Ishikawa (cell line): ENCODE measurements around the gene STX5.
A peak's percentile ranks its signal among the peaks of the same experiment; 100 is the strongest.

Source experiments
- CEBPB ChIP-seq: IDR thresholded peaks from 2 replicates; pipeline ENCODE4 v1.6.1; 2012
- CREB1 ChIP-seq: IDR thresholded peaks from 2 replicates; pipeline ENCODE4 v1.6.1; 2012; ENCODE audit warnings: low read depth
- EGR1 ChIP-seq: IDR thresholded peaks from 2 replicates; pipeline ENCODE4 v1.6.1; 2012
- EP300 ChIP-seq: IDR thresholded peaks from 2 replicates; pipeline ENCODE4 v1.6.1; 2012; ENCODE audit warnings: borderline replicate concordance
- FOXM1 ChIP-seq: IDR thresholded peaks from 2 replicates; pipeline ENCODE4 v1.6.1; 2012; ENCODE audit warnings: low read depth, borderline replicate concordance
- NFIC ChIP-seq: IDR thresholded peaks from 2 replicates; pipeline ENCODE4 v1.6.1; 2012
- RAD21 ChIP-seq: IDR thresholded peaks from 2 replicates; pipeline ENCODE4 v1.6.1; 2012; ENCODE audit warnings: low read depth
- TAF1 ChIP-seq: IDR thresholded peaks from 2 replicates; pipeline ENCODE4 v1.6.1; 2012; ENCODE audit warnings: low read depth, mild to moderate bottlenecking
- TCF12 ChIP-seq: IDR thresholded peaks from 2 replicates; pipeline ENCODE4 v1.6.1; 2012; ENCODE audit warnings: low read depth
- TEAD4 ChIP-seq: IDR thresholded peaks from 2 replicates; pipeline ENCODE4 v1.6.1; 2012
- YY1 ChIP-seq: IDR thresholded peaks from 2 replicates; pipeline ENCODE4 v1.6.1; 2012; ENCODE audit warnings: low read depth
- ZBTB7A ChIP-seq: IDR thresholded peaks from 2 replicates; pipeline ENCODE4 v1.6.1; 2012; ENCODE audit warnings: low read depth
- TF ChIP-seq, protein P1 (sequence below): IDR thresholded peaks from 2 replicates; pipeline ENCODE4 v1.6.1; 2012
- TF ChIP-seq, protein P2 (sequence below): IDR thresholded peaks from 2 replicates; pipeline ENCODE4 v1.6.1; 2012
- TF ChIP-seq, protein P3 (sequence below): IDR thresholded peaks from 2 replicates; pipeline ENCODE4 v1.6.1; 2012; ENCODE audit warnings: low read depth, mild to moderate bottlenecking

STX5 gene

GRCh38 chr11:62842171-62842741, 10.4 kb upstream of the STX5 start:
- TF ChIP-seq EP300 (no peak), TEAD4 (no peak), CEBPB (no peak), TCF12 (no peak), TAF1 (no peak), YY1 (no peak), EGR1 (no peak), FOXM1 (no peak), RAD21 (no peak), CREB1 (no peak), ZBTB7A (no peak), NFIC (no peak)
- TF ChIP-seq, protein P1, sequence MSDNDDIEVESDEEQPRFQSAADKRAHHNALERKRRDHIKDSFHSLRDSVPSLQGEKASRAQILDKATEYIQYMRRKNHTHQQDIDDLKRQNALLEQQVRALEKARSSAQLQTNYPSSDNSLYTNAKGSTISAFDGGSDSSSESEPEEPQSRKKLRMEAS, result no peak
- TF ChIP-seq, protein P2, sequence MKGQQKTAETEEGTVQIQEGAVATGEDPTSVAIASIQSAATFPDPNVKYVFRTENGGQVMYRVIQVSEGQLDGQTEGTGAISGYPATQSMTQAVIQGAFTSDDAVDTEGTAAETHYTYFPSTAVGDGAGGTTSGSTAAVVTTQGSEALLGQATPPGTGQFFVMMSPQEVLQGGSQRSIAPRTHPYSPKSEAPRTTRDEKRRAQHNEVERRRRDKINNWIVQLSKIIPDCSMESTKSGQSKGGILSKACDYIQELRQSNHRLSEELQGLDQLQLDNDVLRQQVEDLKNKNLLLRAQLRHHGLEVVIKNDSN, result no peak
- TF ChIP-seq, protein P3, sequence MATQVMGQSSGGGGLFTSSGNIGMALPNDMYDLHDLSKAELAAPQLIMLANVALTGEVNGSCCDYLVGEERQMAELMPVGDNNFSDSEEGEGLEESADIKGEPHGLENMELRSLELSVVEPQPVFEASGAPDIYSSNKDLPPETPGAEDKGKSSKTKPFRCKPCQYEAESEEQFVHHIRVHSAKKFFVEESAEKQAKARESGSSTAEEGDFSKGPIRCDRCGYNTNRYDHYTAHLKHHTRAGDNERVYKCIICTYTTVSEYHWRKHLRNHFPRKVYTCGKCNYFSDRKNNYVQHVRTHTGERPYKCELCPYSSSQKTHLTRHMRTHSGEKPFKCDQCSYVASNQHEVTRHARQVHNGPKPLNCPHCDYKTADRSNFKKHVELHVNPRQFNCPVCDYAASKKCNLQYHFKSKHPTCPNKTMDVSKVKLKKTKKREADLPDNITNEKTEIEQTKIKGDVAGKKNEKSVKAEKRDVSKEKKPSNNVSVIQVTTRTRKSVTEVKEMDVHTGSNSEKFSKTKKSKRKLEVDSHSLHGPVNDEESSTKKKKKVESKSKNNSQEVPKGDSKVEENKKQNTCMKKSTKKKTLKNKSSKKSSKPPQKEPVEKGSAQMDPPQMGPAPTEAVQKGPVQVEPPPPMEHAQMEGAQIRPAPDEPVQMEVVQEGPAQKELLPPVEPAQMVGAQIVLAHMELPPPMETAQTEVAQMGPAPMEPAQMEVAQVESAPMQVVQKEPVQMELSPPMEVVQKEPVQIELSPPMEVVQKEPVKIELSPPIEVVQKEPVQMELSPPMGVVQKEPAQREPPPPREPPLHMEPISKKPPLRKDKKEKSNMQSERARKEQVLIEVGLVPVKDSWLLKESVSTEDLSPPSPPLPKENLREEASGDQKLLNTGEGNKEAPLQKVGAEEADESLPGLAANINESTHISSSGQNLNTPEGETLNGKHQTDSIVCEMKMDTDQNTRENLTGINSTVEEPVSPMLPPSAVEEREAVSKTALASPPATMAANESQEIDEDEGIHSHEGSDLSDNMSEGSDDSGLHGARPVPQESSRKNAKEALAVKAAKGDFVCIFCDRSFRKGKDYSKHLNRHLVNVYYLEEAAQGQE, result no peak

GRCh38 chr11:62841361-62842170, 9.7 kb upstream of the STX5 start:
- TF ChIP-seq TAF1 (no peak), EP300 (peak; percentile 81; the same call in 1 of the 2 replicates), RAD21 (peak; percentile 14; the same call in 1 of the 2 replicates), FOXM1 (peak; percentile 57), TEAD4 (peak; percentile 69), ZBTB7A (no peak), YY1 (peak; percentile 78), TCF12 (peak; percentile 91), CEBPB (peak; percentile 0; the same call in 1 of the 2 replicates), EGR1 (peak; percentile 32; the same call in 1 of the 2 replicates), NFIC (peak; percentile 59), CREB1 (peak; percentile 57; the same call in 1 of the 2 replicates)
- TF ChIP-seq, protein P3, result no peak
- TF ChIP-seq, protein P2, result no peak; the same call in 1 of the 2 replicates
- TF ChIP-seq, protein P1, result peak; percentile 69

- TF ChIP-seq, protein P1, result peak; percentile 25
- TF ChIP-seq ZBTB7A, result peak; percentile 82
- peak; percentile 64 for TF ChIP-seq CEBPB
Observed at GRCh38 chr11:62840721-62841360, 9.0 kb upstream of the STX5 start.

GRCh38 chr11:62839050-62839945, 7.4 kb upstream of the STX5 start, which contains the start of gene WDR74:
WDR74 (minus strand) TSS chr11:62839590; CDS start chr11:62839570, 20 bp downstream.
- peak; percentile 97 for TF ChIP-seq CREB1
- TF ChIP-seq TAF1, result peak; percentile 99
- no peak; the same call in 1 of the 2 replicates for TF ChIP-seq CEBPB
- TF ChIP-seq YY1, result peak; percentile 99
- peak; percentile 39; the same call in 1 of the 2 replicates for TF ChIP-seq EGR1
- TF ChIP-seq TEAD4, result 0 out of 2 replicates have a peak, but pooled peaks have one; percentile 9
- TF ChIP-seq, protein P2, result peak; percentile 55; the same call in 1 of the 2 replicates
- TF ChIP-seq, protein P3, result no peak; the same call in 1 of the 2 replicates
- peak; percentile 72; the same call in 1 of the 2 replicates for TF ChIP-seq TCF12
- TF ChIP-seq EP300, result no peak
- TF ChIP-seq FOXM1, result no peak
- TF ChIP-seq, protein P1, result peak; percentile 99
- TF ChIP-seq NFIC, result peak; percentile 7; the same call in 1 of the 2 replicates
- TF ChIP-seq ZBTB7A, result no peak
- TF ChIP-seq RAD21, result peak; percentile 13; the same call in 1 of the 2 replicates
